Panc1 (cell line): ENCODE measurements around the gene UNC93B1. TPM values are rescaled to one million over a fixed set of nuclear protein-coding genes. Genes with fewer than 3 reads are reported as not detected.

ENCODE experiments used
- ATAC-seq: fragments of 200-7000 bp; cut with Tn5 transposase; 2 replicates; pipeline ENCODE4 v1.9.1; 2020; ENCODE audit warnings: mild to moderate bottlenecking, moderate library complexity
- BruUV-seq: library from RNA; stranded (reverse); fragments of 400-500 nt; replicated peaks from 2 replicates; lab custom pipeline; 2021; lab: Mats Ljungman, UMichigan
- CTCF ChIA-PET: fragments of 300-600 bp; sonication (Branson Sonifier 250); formaldehyde crosslinking; loops from one replicate; lab custom pipeline; 2022; ENCODE audit warnings: antibody characterized with exemption; lab: Charles Lee
- POLR2A ChIA-PET: fragments of 300-600 bp; sonication (Branson Sonifier 250); formaldehyde crosslinking; loops from one replicate; lab custom pipeline; 2022; ENCODE audit warnings: antibody characterized with exemption; lab: Charles Lee
- DNase-seq: peaks from one replicate; pipeline ENCODE4 v3.0.0-alpha.2; 2010; ENCODE audit warnings: low read depth, low spot score
- H3K27ac ChIP-seq: 2 replicates; pipeline ENCODE4 v1.5.1; 2011; ENCODE audit warnings: mild to moderate bottlenecking, low read length, inconsistent platforms
- H3K27me3 ChIP-seq: fragments of 200-500 bp; sonication (Bioruptor generic); 2 replicates; pipeline ENCODE4 v1.6.0; 2014; ENCODE audit warnings: low read length, inconsistent platforms; ENCODE audit not compliant: control insufficient read depth, insufficient read depth
- H3K36me3 ChIP-seq: fragments of 200-500 bp; sonication (Bioruptor generic); 2 replicates; pipeline ENCODE4 v1.5.1; 2014; ENCODE audit warnings: inconsistent platforms, mild to moderate bottlenecking, low read length, moderate library complexity; ENCODE audit not compliant: control insufficient read depth, insufficient read depth
- H3K4me1 ChIP-seq: 2 replicates; pipeline ENCODE4 v1.5.1; 2011; ENCODE audit warnings: inconsistent platforms, mild to moderate bottlenecking, low read length, moderate library complexity; ENCODE audit not compliant: control insufficient read depth, insufficient read depth
- H3K4me3 ChIP-seq, 2 experiments: 2 replicates each; pipeline ENCODE4 v1.5.1; 2011 to 2012; ENCODE audit warnings: low read depth in 2 of 2, low read length in 2 of 2, mild to moderate bottlenecking in 2 of 2, inconsistent platforms in 1 of 2, moderate library complexity in 1 of 2
- H3K9me3 ChIP-seq: fragments of 200-500 bp; sonication (Bioruptor generic); 2 replicates; pipeline ENCODE4 v1.5.1; 2014; ENCODE audit warnings: low read depth, mild to moderate bottlenecking, inconsistent platforms, low read length, moderate library complexity; ENCODE audit not compliant: control insufficient read depth, insufficient read depth
- CTCF ChIP-seq: fragments of 450-650 bp; IDR thresholded peaks from 2 replicates; pipeline ENCODE4 v1.5.1; 2017; ENCODE audit warnings: mild to moderate bottlenecking
- POLR2AphosphoS5 ChIP-seq: IDR thresholded peaks from 2 replicates; pipeline ENCODE4 v1.6.1; 2012; ENCODE audit warnings: mild to moderate bottlenecking, low read depth, low read length, moderate library complexity
- REST ChIP-seq, 2 experiments: IDR thresholded peaks; 2 replicates each; pipeline ENCODE4 v1.6.1; 2011 to 2012; ENCODE audit warnings: low read depth in 2 of 2, control low read depth in 1 of 2, low read length in 1 of 2, mild to moderate bottlenecking in 1 of 2, moderate library complexity in 1 of 2; ENCODE audit not compliant: insufficient read depth in 1 of 2
- SIN3A ChIP-seq: IDR thresholded peaks from 2 replicates; pipeline ENCODE4 v1.6.1; 2012; ENCODE audit warnings: low read depth, mild to moderate bottlenecking, low read length, moderate library complexity, borderline replicate concordance; ENCODE audit not compliant: insufficient read depth
- TCF7L2 ChIP-seq: IDR thresholded peaks from 2 replicates; pipeline ENCODE4 v1.6.1; 2011; ENCODE audit warnings: mild to moderate bottlenecking, low read depth, low read length, inconsistent platforms
- in situ Hi-C: cut with HindIII; loops from 2 replicates; pipeline ENCODE4 v1.10.0; 2016; ENCODE audit warnings: low sequenced_read_pairs, low pct_unique_long_range_greater_than_20kb
- intact Hi-C: fragments of 100-400 bp; cut with micrococcal nuclease; formaldehyde crosslinking; loops from one replicate; pipeline ENCODE4 v1.10.0; 2022; ENCODE audit not compliant: unreplicated experiment
- total RNA-seq: library from RNA; stranded (reverse); gene quantifications from one replicate; pipeline ENCODE4 v1.2.1, GENCODE V29; 2021; ENCODE audit not compliant: unreplicated experiment

The UNC93B1 gene
- total RNA-seq, 1 experiment from 2014 or later, result 54.1 TPM

- no peak for TF ChIP-seq REST (IDR thresholded peaks at IDR 0.05; ENCODE audit: insufficient read depth in 1 of 2, low read depth in 2 of 2, low read length in 1 of 2)
- TF ChIP-seq TCF7L2, result no peak
- TF ChIP-seq SIN3A, result no peak
- TF ChIP-seq CTCF, result no peak
- no peak for TF ChIP-seq POLR2AphosphoS5
- no TSS peak for BruUV-seq
- peaks cover 2% of the 10 kb centered on the region; the same call in 1 of the 2 replicates for H3K36me3 ChIP-seq
- CTCF ChIA-PET, result no interaction called here
- H3K4me3 ChIP-seq, result peak overlapping the region; percentile 72 to 92
- H3K4me1 ChIP-seq, result peaks cover 33% of the 10 kb centered on the region
- no peak for DNase-seq
- POLR2A ChIA-PET, result interaction anchor here (0.6 kb wide), 1 partner anchor 80 kb away, joined by 3 read pairs; no protein-coding TSS in a partner anchor
- no peaks in the 10 kb centered on the region for H3K9me3 ChIP-seq
- H3K27me3 ChIP-seq, result no peaks in the 10 kb centered on the region
- intact Hi-C loops (no loop called here), in situ Hi-C loops (no loop called here)
- no peak for ATAC-seq
- peak overlapping the region; percentile 94 for H3K27ac ChIP-seq
Measured at GRCh38 chr11:68039526-68040086, 35.7 kb upstream of the UNC93B1 start.

GRCh38 chr11:68038718-68039525 lies 35.0 kb upstream of the UNC93B1 start, which contains the start of gene TCIRG1:
Gene TCIRG1 (plus strand): TSS chr11:68039025. CDS start chr11:68041272, 2,247 bp downstream.
- Histone ChIP-seq H3K4me1 (peaks cover 33% of the 10 kb centered on the region), H3K4me3 (peak within 1 kb of the TSS; percentile 72 to 92), H3K36me3 (peaks cover 5% of the 10 kb centered on the region; the same call in 1 of the 2 replicates), H3K27ac (peak within 1 kb of the TSS; percentile 94), H3K9me3 (no peaks in the 10 kb centered on the region), H3K27me3 (no peaks in the 10 kb centered on the region)
- CTCF ChIA-PET, result no interaction called here
- no TSS peak for BruUV-seq
- intact Hi-C loops, result no loop called here
- in situ Hi-C loops, result no loop called here
- POLR2A ChIA-PET, result interaction anchor here (0.6 kb wide), 1 partner anchor 154 kb away, joined by 3 read pairs; no protein-coding TSS in a partner anchor
- DNase-seq, result no peak
- peak; percentile 84 for ATAC-seq
- TF ChIP-seq REST (IDR thresholded peaks at IDR 0.05; ENCODE audit: insufficient read depth in 1 of 2, low read depth in 2 of 2, low read length in 1 of 2), result no peak
- TF ChIP-seq POLR2AphosphoS5, result peak; percentile 81
- TF ChIP-seq SIN3A, result 0 out of 2 replicates have a peak, but pooled peaks have one; percentile 60
